Adrenal gland (tissue), 5 donors: ENCODE data around the gene THAP2.

Experiments
- CTCF ChIP-seq, 6 experiments: fragments of 450-650 bp in 4 of 6; fragments of 200-600 bp in 2 of 6; sonication (generic) in 1 of 6; IDR thresholded peaks; 1 replicate in 5 of 6; 2 replicates in 1 of 6; pipeline versions ENCODE4 v1.5.1 to v1.8.0; 2016 to 2021; ENCODE audit warnings: antibody characterized with exemption in 6 of 6, mild to moderate bottlenecking in 2 of 6, moderate library complexity in 1 of 6
- POLR2A ChIP-seq, 2 donors: fragments of 450-650 bp; IDR thresholded peaks; one replicate each; pipeline ENCODE4 v1.6.1; 2017; ENCODE audit warnings: antibody characterized with exemption in 2 of 2, mild to moderate bottlenecking in 2 of 2, moderate library complexity in 1 of 2
- donor health status: DM: no; HTN: no; CAD: no.

DNA sequence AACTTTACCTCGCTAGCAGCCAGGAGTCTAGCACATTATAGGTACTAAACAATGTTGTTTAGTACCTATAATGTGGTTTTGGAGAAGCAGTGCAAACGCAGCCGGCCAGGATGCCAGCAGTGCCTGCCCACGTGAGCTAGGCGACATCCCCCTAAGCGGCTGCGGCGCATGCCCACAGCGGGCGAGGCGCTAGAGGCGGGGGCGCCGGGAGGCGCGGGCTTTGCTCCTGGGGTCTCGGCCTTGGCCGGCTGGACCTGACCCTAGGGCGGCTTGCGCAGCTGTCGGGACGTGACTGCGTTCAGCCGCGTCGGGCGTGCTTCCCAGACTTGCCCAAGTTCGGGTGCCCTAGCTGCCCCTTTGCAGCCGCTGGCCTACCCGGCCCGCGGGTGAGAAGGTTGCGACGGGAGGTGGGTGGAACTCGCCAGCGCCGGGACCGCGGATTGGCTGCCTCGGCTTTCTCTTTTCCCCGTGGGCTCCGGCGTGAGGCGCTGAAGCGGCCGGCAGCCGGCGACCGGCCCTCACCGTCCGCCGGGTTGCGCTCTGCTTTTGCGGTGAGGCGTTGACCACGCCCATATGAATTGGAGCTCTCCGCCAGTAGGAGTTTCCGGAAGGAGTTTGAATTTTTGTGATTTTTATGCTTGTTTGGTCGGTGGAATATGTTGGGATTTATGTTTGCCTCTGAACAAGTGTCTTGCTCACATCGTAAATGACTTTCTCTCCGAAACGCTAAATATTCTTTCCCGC, 22.0 kb downstream of the THAP2 start, which contains the start of gene TMEM19:
- TF ChIP-seq CTCF (IDR thresholded peaks at IDR 0.05) (peak in 3 of 6 experiments; percentile 2 to 26 (median 8)), POLR2A (IDR thresholded peaks at IDR 0.05) (peak; percentile 61 to 71)
